ENCODE results near the gene G6PD. TPM values are rescaled to one million over a fixed set of nuclear protein-coding genes. Genes with fewer than 3 reads are reported as not detected.

The G6PD gene
- total RNA-seq, 1 donor from 2014 or later = 10.4 TPM

Other genes with a start within 250 kb of the G6PD start
- gene FLNA, start 172.2 kb downstream of the G6PD start, total RNA-seq = 228 TPM
- 51.3 TPM for gene EMD, start 167.6 kb downstream of the G6PD start, total RNA-seq
- 1,898 TPM for gene RPL10, start 148.5 kb downstream of the G6PD start, total RNA-seq
- 58.7 TPM for gene DNASE1L1, start 137.6 kb downstream of the G6PD start, total RNA-seq
- 38.0 TPM for gene TAFAZZIN, start 135.3 kb downstream of the G6PD start, total RNA-seq
- gene ATP6AP1, start 118.2 kb downstream of the G6PD start, total RNA-seq = 81.0 TPM
- 86.2 TPM for gene GDI1, start 109.7 kb downstream of the G6PD start, total RNA-seq
- 48.4 TPM for gene FAM50A, start 102.7 kb downstream of the G6PD start, total RNA-seq
- gene PLXNA3, start 88.6 kb downstream of the G6PD start, total RNA-seq = 22.0 TPM
- gene LAGE3, start 67.6 kb downstream of the G6PD start, total RNA-seq = 20.7 TPM
- gene UBL4A, start 60.2 kb downstream of the G6PD start, total RNA-seq = 58.6 TPM
- 12.2 TPM for gene SLC10A3, start 56.2 kb downstream of the G6PD start, total RNA-seq
- 62.5 TPM for gene FAM3A, start 30.6 kb downstream of the G6PD start, total RNA-seq
- gene IKBKG, start 774 bp upstream of the G6PD start, total RNA-seq = 15.5 TPM
- gene CTAG1A, start 38.3 kb upstream of the G6PD start, total RNA-seq = not detected
- gene CTAG1B, start 72.4 kb upstream of the G6PD start, total RNA-seq = not detected
- not detected for gene CTAG2, start 106.7 kb upstream of the G6PD start, total RNA-seq
- gene GAB3, start 204.2 kb upstream of the G6PD start, total RNA-seq = 14.1 TPM
- gene DKC1, start 216.0 kb upstream of the G6PD start, total RNA-seq = 24.1 TPM